Fibroblast of peridontal ligament (primary cell): ENCODE results near the gene GPR42.
"Not testable (repeated sequence)": the region's sequence is repeated elsewhere in the genome, so short reads cannot be mapped to it uniquely, and the experiment has no call there.

ENCODE experiments used
- DNase-seq: peaks from one replicate; pipeline ENCODE4 v3.0.0-alpha.2; 2010; ENCODE audit errors: extremely low read depth

The GPR42 gene

DNA sequence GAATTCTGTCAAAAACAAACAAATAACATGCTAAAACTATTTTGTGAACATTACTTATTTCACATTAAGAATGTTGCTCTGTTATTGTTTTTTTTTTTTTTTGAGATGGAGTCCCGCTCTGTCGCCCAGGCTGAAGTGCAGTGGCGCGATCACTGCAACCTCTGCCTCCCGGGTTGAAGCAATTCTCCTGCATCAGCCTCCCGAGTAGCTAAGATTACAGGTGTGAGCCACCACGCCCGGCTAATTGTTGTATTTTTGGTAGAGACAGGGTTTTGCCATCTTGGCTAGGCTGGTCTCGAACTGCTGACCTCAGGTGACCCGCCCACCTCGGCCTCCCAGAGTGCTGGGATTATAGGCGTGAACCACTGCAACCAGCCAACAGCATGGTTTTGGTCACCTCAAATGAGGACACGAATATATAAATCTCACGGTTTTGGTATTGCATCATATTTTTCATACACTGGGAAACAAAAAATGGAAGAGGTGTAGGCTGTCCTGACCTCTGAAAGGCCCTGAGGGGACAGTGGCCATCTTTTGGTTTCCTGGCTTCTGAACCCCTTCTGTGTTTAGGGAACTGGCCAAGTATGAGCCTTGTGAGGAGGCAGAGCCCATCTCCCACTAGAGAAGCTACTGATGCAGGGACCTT, 25.5 kb downstream of the GPR42 start:
- no peak for DNase-seq

DNA sequence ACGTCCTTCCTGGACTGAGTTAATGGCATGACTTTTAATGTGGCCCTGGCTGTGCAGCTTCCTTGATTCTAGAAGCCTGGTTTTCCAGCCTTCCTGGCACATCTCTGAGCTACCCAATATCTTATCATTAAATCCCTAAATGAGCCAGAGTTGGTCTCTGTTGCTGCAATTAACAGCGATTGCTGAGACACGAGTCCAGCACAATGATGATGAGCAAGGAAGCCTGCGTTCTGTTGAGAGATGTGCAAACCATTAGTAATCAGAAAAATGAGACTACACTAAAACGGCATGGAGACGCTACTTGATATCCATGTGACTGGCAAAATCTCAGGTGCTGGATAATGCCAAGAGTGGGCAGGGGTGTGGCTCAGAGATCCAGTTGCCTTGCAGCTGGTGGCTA, 26.2 kb downstream of the GPR42 start:
- DNase-seq = no peak

DNA sequence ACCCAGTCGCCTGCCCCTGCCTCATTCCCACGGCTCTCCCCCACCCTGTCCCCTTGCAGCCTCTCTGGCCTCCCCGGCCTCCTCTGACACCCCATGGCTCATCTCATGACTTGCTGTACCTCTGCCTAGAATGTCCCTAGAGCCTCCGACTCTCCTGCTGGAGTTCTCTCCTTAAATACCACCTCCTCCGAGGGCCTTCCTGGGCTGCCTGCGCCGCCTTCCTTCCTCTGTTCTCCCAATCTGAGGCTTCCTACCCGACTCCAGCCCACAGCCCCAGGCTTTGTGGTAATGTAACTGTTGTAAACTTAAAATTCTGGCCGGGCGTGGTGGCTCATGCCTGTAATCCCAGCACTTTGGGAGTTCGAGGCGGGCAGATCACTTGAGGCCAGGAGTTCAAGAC, 27.7 kb downstream of the GPR42 start:
- DNase-seq = no peak

DNA sequence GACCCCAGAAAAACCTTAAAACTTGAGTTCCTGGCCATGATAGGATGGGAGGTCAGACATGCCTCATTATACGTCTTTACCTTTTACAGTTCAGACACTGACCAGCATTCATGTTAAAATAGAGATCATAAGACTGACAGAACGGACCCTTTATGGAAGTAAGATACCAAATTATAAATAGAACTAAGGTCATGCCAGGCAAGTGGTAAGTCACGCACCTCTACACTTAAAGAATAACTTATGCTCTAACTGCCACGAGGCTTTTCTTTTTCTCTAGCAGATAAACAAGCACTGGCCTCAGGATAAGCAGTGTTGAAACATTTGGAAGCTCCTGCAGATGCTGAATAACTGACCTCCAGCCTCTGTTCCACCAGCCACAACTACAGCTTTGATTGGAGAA, 28.4 kb downstream of the GPR42 start:
- no peak for DNase-seq

DNA sequence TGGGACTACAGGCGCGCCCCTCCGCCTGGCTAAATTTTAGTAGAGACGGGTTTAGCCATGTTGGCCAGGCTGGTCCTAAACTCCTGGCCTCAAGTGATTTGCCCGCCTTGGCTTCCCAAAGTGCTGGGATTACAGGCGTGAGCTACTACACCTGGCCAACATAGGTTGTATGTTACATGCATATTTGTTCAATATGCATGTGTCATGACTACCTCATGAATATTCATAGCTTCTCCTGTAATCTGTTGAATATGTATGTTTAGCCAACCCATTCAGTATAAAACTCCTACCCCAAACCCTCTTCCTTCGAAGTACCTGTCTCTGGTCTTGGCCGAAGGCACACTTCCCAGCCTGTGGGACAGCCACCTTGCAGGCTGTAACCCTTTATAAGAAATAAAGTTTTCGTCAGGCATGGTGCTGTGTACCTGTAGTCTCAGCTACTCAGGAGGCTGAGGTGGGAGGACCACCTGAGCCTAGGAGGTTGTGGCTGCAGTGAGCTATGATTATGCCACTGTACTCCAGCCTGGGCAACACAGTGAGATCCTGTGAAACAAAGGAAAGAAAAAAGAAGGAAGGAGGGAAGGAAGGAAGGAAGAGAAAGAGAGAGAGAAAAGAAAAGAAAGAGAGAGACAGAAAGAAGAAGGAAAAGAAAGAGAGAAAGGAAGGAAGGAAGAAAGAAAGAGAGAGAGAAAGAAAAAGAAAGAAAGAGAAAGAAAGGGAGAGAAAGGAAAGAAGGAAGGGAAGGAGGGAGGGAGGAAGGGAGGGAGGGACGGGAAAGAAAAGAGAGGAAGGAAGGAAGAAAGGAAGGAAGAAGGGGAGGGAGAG, 29.3 kb downstream of the GPR42 start:
- no peak for DNase-seq

DNA sequence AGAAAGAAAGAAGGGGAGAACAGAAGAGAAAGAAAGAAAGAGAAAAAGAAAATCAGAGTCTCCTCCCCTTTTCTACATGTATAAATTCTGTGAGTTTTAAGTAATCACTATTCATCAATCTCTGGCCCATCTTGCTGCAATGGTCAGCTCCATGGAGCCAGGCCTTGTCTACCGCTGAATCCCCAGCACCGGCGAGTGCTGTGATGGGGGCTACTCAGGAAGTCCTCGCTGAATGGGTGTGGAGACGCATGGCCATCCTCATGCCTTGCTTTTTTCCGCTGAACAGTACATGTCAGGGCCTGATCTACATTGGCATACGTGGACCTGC, 29.9 kb downstream of the GPR42 start:
- no peak for DNase-seq

DNA sequence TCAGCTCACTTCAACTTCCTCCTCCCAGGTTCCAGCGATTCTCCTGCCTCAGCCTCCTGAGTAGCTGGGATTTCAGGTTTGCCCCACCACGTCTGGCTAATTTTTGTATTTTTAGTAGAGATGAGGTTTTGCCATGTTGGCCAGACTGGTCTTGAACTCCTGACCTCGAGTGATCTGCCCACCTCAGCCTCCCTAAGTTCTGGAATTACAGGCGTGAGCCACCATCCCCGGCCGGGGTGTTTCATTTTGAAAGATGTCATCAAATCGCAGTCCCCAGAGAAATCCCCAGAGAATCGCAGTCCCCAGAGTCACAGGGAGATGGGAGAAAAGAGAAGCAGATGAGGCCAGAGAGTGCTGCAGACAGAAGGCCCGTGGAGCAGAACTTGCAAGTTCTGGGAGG, 30.5 kb downstream of the GPR42 start:
- not testable (repeated sequence) for DNase-seq

DNA sequence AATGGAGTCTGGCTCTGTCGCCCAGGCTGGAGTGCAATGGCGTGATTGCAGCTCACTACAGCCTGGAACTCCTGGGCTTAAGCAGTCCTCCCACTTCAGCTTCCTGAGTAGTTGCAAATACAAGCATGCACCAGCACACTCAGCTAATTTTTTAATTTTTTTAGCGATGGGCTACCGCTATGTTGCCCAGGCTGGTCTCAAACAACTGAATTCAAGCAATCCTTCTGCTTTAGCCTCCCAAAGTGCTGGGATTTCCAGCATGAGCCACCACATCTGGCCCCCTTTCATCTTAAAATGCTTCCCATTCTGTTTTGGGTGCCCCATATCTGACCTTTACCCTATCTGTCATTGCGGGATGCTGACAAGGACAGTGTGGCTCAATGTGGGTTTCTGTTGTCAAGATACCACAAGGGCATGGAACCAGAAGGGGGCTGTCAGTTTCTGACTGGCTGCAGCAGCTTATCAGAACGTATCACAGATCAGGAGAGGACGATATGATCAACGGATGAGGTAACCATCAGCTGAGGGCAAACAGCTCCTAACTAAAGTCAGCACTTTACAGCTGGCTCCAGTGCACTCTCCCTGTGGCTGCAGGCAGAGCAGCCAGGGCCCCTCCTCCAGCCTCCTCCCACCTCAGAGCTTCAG, 32.4 kb downstream of the GPR42 start:
- DNase-seq = no peak

DNA sequence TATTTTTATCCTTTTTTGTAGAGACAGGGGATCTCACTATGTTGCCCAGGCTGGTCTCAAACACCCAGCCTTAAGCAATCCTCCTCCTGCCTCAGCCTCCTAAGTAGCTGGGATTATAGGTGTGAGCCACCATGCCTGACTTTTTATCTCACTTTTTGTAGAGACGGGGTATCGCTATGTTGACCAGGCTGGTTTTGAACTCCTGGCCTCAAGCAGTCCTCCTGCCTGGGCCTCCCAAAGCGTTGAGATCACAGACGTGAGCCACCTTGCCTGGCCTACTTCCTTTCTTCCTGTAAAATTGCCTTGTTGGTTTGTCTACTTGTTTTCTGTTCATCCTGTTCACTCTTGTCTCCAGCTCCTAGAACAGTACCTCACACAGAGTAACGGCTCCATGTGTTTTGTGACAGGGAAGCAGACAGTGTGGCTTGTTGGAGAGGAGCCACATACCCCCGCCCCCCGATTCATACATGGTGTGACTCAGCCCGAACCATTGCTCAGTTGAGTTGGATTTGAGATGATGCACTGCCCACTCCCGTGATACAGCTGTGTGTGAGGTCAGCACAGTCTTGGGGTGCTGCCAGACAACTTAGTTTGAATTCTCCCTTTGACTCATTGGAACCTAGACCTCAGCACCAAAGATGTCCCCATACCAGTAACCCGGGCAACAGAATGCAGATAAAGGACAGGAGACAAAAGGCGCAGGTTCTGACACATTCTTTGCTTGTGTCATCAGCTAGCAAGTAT, 34.2 kb downstream of the GPR42 start:
- peak; percentile 74 for DNase-seq

DNA sequence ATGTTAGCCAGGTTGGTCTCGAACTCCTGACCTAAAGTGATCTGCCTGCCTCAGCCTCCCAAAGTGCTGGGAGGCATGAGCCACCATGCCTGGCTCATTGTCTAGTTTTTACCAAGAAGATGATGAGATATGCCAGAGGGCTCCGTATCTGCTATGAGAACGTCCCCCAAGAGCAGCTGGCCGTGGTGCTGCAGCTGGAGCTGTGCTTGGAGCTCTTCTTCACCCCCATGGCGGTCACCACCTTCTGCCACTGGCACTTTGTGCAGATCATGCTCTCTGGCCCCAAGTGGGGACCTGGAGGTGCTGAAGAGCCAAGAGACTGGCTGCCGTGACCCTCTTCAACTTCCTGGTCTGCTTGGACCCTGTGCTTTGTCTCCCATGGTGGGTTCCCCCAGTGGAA, 36.8 kb downstream of the GPR42 start:
- no peak for DNase-seq

DNA sequence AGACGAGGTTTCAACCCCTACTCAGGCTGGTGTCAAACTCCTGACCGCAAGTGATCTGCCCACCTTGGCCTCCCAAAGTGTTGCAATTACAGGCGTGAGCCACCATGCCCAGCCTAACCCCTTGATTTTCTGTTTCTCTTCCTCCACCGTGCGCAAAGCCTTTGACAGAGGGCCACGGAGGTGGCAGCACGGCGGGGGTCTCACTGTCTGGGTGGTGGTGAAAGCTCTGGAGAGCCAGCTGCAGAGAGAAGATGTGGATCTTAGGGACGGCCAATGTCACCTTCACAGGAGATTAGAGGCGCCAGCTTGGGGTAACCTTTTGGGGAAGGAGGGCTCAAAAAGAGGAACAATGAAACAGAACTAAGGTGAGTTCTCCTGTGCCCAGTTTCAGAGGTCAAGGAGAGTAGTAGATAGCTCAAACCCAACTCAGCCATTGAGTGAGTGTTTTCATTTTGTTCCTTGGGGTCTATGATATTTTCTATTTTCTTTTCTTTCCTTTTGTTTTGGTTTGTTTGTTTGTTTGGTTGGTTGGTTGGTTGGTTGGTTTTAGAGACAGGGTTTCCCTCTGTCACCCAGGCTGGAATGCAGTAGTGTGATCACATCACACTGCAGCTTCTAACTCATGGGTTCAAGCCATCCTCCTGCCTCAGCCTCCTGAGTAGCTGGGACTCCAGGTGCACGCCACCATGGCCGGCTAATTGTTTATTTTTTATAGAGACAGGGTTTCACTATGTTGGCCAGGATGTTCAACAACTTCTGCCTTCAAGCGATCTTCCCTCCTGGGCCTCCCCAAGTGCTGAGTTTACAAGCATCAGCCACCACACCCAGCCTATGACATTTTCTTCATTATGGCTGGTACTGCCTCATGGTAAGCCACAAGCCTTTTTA, 37.7 kb downstream of the GPR42 start:
- no peak for DNase-seq

DNA sequence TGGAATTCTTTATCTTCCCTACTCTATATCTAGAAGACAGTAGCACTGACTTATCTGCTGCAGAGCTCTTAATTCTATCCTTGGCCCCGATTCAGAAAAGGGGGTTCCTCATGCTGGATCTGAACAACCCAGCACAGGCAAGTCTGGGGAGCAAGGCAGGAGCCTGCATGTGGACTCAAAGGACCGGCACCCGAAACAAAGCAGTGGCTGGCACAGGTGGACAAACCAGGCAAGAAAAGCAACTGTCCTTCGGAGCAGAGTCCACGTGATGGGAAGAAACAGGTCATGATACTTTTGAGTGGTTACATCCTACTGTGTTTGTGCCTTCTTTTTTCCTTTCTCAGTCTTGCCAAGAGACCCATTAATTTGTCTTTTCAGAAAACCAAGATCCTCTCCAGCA, 38.3 kb downstream of the GPR42 start:
- DNase-seq = no peak

DNA sequence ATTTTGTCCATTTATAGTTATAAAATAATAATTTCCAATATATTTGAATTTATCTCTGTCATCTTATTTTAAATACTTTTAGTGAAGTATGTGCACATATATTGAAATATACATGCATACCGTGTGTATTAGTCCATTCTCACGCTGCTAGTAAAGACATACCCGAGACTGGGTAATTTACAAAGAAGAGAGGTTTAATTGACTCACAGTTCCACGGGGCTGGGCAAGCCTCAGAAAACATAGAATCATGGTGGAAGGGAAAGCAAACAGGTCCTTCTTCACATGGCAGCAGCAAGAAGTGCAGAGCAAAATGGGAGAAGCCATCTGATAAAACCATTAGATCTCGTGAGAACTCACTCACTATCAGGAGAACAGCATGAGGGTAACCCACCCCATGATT, 39.6 kb downstream of the GPR42 start:
- DNase-seq = no peak

DNA sequence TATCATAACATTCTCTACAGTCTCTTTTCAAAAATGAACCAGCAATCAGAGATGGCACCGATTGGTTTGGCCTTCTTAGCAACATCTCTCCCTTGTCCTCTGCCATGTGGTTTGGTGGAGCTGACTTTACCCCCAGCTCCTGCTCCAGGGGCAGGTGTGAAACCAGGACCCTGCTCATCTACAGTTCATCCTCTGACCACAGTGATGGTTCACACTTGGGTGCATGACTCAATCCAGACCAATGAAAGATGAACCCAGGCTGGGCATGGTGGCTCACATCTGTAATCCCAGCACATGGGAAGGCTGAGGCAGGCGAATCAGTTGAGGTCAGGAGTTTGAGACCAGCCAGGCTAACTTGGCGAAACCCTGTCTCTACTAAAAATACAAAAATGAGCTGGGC, 43.6 kb downstream of the GPR42 start:
- DNase-seq = no peak

DNA sequence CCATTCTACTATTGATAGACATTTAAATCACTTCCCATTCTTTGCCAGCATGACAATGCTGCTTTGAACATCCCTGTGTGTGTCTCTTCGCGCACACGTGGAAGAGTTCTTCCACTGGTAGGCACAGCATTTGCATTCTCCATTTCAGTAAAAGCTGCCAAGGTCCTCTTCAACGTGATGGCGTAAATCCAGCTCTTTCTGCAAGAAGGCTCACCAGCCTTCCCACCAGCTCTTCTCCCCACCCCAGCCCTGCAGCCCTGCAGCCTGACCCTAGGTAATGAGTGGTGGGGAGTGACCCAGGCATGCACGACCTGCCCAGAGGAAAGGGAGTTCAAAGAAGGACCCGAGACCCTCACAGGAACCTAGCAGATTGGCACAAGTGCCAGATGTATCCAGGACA, 45.5 kb downstream of the GPR42 start:
- DNase-seq = no peak

DNA sequence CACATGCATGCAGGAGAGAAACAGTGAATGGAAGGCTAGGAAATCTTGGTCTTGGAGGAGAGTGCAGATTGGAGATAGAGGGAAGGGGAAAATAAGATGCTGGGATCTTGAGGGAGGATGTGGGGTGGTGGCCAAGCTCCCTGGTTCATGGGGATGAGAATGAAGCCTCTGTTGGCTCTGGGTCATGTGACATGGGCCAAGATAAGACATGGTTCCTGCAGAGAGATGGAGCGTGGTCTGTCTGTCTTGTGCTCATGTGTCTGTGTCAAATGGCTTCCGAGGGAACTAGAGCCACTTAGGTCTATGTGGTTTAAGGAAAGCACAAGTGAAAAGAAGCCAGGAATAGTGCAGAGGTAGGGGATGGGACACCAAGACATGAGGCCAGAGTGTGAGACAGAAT, 46.4 kb downstream of the GPR42 start:
- DNase-seq = no peak

DNA sequence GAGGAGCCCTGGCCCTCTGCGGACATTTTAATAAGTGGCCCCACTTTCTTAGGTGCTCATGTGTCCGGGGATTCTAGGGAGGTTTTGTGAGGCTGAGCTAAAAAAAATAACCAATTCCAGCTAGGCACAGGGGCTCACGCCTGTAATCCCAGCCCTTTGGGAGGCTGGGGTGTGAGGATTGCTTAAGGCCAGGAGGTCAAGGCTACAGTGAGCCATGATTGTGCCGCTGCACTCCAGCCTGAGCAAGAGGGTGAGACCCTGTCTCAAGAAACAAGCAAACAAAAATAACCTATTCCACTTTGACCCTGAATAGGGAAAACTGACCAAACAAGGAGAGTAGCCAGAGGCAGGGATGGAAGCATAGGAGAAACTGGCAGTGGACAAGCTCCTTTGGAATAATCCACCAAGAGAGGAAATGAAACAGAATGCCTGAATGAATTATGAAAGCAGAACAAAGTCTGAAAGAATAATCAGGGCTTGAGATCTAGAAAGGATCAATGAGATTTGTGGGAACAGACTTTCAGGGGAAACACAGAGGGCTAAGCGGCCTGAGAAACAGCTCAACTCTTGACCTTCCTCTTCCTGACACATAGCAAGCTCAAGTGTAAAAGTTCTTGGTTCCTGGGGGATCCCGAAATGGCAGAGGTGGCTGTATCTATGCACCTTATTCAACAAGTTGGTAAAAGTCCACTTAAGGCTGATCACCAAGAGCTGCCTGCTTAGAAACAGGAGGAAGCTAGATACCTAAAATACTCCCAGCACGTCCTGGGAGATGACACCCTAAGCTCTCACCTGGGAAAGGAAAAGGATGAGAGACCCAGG, 47.1 kb downstream of the GPR42 start:
- DNase-seq = no peak

DNA sequence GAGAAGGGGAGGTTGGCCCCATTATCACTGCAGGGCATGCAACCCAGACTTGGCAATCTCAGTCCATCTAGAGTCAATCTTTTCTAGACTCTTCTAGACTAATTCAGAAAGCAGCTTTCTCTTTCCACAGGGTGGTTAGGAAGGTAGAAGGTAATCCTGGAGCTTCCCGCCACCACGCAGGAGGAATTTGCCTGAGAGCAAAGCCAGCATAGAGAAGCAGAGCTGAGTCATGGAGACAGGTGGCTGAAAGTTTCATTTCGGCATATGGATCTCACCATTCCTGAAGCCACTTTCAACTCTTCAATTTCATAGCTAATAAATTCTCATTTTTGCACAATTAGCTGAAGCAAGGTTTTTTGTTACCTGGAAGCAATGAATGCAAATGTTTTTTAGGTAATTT, 48.2 kb downstream of the GPR42 start:
- DNase-seq = no peak

DNA sequence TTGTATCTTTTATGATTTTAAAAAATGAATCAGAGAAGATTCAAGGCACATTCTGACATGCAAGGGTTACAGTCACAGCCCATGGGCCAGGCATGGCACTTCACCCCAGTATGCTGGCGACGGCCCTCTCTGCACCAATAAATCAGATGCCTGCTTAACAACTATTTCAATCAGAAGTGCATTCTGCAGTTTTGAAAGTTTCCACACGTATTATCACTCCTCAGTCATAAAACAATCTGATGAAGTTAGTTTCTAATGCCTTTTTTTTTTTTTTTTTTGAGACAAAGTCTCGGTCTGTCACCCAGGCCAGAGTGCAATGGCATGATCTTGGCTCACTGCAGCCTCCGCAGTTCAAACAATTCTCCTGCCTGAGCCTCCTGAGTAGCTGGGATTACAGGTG, 48.9 kb downstream of the GPR42 start:
- DNase-seq = no peak

DNA sequence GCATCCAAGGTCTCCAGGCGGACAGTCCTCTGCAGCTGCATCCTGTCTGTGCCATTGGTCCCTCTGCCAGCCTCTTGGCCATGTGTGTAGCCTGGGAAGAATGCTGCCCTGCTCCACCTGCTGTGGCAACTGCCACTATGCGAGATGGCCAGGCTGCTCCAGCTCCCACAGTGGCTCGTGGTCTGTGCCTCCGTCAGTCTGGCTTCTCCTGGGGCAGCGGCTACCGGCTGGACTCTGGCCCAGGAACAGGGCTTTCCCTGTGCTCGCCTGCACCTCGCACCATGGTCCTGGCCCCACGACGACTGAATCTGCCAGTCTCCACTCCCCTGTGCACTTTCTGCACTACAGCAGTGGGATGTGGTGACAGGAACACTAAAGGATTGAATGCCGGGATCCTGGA, 50.5 kb downstream of the GPR42 start:
- no peak for DNase-seq
